CD4-positive, alpha-beta T cell treated with Interleukin-17A for 1 hour (primary cell): ENCODE results near the gene TCF19.
"Not testable (repeated sequence)": the region's sequence is repeated elsewhere in the genome, so short reads cannot be mapped to it uniquely, and the experiment has no call there.

Experiments used
- DNase-seq: peaks from one replicate; pipeline ENCODE4 v3.0.0-alpha.2; 2020

TCF19 gene

DNA sequence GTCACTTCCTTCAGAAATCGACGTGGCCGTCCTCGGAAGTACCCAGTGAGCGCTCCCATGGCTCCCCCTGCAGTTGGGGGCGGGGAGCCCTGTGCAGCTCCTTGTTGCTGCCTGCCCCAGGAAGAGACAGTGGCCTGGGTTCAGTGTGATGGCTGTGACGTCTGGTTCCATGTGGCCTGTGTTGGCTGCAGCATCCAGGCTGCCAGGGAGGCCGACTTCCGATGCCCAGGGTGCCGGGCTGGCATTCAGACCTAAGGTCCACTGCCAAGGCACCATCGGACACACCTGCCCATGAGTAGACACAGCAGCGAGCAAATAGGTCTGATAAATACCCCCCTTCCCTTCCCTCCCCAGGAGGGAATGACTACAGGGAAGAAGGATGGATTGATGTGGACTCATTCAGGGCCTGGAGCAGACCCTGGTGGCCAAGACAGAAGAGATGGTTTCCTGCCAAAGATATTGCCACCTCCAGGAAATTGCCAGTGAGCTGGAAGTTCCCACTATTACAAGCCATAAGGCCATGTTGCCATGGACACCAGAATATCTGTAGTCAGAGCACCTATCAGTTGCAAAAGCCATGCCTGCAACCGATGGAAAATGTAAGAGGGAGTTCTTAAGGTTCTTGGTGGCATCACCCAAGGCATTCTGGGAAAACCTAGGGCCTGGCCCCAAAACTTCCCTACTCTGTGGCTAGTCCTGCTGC, 4.2 kb downstream of the TCF19 start:
- DNase-seq: no peak

DNA sequence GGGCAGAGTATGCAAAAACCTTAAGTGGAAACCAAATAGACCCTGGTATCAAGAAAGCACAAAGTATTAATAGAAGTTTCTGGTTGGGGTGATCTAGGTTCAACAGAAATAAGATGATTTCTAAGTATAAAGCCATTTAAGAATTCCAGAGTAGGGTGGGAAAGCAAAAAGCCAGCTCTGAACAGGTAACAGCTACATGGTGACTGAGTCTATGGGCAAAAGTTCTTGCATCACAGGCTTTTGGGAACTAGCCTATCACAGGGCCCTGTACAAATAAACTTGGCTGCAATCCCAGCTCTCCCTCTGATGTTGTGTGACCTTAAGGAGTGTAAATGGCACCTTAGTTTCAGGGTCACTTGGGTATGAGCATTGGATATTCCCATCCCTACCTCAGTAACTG, 5.5 kb downstream of the TCF19 start:
- no peak for DNase-seq

DNA sequence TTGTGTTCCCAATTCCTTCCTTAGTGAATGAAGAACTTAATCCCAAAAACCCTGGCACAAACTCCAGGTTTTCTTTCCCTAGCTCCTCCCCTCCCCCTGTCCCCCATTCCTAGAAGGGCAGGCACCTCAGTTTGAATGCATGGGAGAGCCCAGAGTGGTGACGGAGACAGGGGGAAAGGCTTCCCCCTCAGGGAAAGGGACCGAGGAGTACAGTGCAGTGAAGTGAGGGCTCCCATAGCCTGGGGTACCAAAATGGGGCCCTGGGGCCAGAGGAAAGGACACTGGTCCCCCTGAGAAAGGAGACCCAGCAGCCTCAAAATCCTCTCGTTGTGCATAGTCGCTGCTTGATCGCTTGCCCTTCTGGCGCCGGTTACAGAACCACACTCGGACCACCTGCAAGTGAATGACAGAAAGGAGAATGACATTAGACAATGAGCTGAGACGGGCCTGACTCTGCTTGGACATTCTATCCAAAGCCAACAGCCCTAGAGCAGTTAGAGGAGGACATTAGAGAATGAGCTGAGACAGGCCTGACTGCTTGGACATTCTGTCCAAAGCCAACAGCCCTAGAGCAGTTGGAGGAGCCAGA, 6.2 kb downstream of the TCF19 start:
- DNase-seq: not testable (repeated sequence)

DNA sequence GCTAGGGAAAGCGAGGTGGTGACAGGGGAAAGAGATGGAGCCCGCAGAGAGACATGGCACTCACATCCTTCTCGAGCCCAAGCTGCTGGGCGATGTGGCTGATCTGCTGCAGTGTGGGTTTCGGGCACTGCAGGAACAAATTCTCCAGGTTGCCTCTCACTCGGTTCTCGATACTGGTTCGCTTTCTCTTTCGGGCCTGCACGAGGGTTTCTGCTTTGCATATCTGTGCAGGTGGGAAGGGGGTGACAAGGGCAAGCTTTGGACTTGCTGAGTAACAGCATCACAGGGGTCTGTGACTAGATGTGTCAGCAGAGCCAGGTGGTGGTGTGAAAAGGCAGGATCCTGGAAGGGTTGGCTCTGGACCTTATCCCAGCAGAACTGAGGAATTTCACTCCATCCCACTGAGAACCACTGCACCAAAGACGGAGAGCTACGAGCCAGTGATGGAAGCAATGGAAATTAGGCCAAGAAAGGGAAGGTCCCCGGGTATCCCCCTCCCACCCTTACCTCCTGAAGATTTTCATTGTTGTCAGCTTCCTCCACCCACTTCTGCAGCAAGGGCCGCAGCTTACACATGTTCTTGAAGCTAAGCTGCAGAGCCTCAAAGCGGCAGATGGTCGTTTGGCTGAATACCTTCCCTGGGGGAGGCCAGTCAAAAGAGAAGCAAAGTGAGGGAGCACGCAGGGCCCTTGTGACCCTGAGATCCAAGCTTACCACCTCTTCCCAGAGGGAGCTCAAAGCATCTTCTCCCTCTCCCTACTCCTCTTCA, 6.9 kb downstream of the TCF19 start:
- DNase-seq: not testable (repeated sequence)

DNA sequence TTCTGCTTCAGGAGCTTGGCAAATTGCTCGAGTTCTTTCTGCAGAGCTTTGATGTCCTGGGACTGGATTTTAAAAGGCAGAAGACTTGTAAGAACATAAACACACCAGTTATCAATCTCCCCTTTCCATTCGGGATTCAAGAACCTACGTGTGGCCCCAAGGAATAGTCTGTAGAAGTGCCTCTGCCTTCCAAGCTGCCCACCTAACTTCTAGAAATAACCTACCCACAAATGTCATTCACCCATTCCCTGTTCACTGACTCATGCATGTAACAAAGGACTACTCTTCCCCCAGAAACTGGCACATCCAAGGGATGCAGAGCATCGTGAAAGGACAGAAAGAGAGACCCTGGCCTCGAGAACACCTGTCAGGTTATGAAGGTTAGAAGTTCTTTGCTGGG, 7.6 kb downstream of the TCF19 start:
- DNase-seq: no peak

DNA sequence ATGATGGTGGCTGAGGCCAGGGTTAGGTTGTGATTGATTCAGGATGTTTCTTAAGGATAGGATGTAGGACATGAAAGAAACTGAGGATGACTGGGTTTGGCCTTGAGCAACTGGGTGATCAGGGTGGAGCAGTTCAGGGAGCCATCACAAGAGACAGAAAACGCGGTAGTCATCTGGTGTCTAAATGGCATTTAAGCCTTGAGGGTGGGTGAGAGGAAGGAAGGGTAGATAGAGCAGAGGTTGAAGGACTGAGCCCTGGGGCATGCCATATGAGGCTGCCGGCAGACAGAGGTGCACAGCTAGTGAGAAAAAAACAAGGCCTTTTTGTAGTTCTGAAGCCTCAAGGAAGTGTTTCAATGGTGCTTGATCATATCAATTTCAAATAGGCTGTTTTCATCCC, 10.2 kb downstream of the TCF19 start:
- DNase-seq: no peak

DNA sequence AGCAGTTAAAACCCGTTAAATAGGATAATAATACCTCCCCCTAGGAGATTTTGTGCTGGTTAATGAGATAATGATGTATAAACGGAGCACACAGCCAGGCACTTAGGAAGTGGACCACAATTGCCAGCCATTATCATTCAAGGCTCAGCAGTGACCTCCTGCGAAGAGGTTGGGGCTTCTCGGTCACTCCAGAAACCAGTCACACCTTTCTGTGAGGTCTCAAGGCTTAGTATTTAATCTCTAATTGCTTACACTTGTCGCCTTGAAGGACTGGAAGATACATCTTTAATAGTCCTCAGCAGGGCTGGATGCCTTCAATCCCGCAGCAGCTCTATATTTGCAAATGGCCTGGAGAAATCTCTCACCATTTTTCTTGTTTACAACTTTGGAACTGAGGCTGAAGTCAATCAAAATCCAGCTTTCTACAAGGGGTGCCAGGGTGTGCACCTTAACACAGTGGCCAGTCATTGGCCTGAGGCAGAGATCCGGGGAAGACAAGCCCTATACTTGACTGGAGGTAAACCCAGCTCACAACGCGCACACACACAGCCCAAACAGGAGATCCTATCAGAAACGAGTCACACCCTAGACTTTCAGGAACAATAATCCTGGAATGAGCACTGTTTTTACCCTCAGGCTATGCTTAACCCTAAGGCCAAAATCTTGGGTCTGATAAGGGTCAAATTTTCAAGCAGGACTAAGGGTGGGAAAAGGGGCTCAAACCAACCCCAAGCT, 10.9 kb downstream of the TCF19 start:
- no peak for DNase-seq

DNA sequence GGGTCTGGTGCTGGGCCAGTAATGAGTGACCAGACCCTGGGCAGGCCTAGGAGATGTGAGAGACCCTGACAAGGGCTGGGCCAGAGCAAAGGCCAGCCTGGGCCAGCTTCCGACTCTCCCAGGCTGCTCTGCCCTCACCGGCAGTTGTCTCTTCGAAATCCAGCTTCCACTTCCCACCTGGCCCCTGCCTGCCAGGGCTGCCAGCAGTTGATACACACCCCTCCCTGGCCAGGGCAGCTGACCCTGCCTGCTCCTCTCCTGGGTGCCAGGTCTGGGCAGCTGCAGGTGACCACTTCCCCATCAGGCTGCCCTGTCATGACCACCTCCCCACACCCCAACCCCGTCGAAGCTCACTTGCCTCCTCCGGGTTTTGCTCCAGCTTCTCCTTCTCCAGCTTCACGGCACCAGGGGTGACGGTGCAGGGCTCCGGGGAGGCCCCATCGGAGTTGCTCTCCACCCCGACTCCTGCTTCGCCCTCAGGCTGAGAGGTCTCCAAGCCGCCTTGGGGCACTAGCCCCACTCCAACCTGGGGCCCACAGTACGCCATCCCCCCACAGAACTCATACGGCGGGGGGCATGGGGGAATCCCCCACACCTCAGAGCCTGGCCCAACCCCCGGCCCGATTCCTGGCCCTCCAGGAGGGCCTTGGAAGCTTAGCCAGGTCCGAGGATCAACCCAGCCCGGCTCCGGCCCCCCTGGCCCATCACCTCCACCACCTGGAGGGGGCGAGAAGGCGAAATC, 11.6 kb downstream of the TCF19 start:
- DNase-seq: not testable (repeated sequence)

DNA sequence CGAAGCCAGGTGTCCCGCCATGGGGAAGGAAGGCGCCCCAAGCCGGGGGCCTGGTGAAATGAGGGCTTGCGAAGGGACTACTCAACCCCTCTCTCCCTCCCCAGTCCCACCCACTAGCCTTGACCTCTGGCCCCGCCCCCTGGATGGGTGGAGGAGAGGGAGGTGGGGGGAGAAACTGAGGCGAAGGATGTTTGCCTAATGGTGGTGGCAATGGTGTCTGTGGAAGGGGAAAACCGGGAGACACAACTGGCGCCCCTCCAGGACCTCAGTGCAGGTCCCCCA, 12.2 kb downstream of the TCF19 start, which contains the start of gene POU5F1:
Gene POU5F1, minus strand, starts transcription at position 83 of the 282 bp plus-strand sequence. Its CDS starts 62 bp downstream, at position 21.
- no peak for DNase-seq

DNA sequence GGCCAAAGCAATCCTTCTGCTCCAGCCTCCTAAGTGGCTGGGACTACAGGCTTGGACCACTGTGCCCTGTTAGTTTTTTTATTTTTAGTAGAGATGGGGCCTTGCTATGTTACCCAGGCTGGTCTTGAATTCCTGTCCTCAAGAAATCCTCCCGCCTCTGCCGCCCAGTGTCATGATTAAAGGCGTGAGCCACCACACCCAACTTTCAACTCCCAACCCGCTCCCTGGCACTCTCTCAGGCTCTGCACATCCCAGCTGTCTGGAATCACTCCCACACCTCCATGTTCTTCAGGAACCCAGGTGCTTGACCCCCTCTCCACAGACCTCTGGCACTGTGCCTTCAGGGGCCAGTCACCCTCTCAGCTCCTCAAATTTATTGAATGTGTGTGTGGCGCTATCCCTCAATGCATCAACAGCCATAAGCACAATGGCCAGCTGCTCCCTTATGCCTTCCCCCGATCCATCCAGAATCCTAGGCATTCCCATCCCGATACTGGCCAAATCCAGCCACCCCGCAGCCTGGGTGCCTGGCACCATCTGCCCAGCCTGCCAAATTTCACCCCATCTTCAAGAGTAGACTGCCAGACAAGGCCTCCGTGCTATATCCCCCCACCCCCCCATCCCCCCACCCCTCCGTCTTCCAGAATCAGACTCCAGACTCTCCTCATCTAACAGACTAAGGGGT, 12.7 kb downstream of the TCF19 start:
- no peak for DNase-seq

DNA sequence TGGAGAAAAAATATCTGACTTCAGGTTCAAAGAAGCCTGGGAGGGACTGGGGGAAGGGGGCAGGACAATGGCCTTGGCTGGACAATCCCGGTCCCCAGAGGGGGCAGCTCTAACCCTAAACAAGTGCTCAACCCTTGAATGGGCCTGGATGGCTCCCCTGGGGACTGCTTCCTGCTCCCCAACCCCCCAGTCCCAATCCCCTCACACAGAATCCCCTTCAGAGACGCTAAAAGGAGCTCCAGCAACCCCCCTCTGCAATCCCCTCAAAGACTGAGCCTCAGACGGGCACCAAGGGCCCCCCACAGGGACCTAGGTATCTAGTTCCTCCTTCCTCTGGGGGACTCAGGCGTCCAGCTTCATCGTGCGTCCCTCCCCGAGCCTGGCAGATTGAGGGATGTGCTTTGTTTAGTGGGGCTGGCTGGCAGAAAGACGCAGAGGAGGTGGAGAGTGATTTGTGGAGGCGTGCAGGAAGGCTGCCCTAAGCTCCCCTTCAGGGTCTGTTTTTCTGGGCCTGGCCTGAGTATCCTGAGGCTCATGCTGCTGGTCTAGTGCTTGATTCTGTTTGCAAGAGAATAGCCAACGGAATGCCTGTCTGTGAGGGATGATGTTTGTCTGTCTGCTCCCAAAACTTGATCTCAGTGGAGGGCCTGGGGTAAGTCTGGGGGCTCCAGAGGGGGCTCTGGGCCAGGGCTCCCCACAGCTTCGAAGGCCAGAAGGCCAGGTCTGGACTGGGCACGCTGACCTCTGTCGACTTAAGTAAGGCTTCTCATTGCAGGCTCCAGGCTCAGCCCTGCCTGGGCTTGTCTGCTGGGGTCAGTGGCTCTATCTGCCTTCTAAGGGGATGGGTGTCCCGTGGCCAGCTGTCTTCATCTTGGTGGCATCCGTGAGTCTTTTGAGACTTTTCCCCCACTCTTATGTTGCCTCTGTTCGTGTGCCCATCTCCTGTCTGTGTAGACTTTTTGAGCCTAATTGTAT, 13.8 kb downstream of the TCF19 start:
- DNase-seq: no peak

DNA sequence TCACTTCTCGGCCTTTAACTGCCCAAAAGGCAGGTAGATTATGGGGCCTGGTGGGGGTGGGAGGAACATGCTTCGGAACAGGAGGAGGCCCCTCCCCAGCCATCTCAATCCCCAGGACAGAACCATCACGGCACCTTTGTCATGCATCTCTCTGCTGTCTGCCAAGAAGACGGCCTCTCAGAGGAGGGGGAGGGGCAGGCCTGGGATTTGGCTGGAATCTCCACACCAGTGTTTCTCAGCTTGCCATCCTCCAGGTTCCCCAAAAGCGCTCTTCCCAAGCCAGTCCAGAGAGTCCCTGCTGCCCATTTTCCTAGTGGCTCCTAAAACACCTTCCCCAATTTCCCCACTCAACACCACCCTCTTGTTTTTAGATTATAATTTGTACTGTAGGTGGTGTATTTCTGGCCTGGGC, 14.6 kb downstream of the TCF19 start:
- no peak for DNase-seq

DNA sequence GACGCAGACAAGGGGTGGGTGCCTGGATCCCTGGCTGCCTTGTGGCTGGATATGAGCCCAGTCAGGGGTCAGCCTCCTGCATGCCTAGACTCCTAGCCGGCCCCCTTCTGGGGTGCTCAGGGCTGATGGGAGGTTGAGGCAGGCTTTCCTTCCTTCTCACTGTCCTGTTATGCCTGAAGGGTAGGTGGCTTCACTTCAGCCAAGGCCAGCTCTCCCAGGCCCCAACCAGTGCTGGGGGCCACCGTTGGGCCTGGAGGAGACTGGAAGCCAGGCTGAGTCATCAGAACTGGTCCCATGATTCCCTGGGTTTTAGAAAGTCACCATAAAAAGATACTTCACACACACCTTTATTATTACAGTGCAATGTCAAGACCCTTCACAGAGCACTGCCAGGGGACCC, 15.0 kb downstream of the TCF19 start:
- DNase-seq: no peak

DNA sequence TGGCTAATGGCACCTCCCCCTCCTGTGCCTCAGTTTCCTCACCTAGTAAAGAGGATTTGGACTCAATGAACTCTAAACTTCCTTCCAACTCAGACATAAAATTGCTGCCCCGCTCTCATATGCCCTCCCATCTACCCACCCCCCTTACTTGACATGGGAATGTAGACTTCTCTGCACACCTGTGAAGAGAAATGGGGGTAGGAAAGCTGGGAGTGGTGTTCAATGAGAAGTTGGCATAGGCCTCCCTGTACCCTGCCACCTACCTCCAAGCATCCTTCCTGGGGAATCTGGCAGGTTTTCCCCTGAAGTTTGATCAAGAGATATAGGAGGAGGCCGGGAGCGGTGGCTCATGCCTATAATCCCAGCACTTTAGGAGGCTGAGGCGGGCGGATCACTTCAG, 16.0 kb downstream of the TCF19 start:
- no peak for DNase-seq

DNA sequence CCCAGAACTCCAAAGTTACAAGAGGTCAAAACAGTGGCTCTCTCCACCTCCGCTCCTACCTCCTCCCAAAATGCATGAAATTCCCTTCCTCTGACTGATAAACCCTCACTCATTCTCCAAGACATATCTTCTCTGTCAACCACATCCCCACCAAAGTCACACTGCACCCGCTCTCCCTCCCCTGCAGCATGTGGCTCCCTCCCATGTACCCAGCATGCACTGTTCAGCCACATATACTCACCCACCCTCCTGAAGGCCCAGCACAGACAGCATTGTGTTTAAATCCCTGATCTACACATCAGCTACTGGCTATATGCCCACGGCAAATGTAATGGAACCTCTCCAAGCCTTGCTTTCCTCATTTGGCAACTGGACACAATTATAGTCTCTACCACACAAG, 17.6 kb downstream of the TCF19 start:
- DNase-seq: no peak

DNA sequence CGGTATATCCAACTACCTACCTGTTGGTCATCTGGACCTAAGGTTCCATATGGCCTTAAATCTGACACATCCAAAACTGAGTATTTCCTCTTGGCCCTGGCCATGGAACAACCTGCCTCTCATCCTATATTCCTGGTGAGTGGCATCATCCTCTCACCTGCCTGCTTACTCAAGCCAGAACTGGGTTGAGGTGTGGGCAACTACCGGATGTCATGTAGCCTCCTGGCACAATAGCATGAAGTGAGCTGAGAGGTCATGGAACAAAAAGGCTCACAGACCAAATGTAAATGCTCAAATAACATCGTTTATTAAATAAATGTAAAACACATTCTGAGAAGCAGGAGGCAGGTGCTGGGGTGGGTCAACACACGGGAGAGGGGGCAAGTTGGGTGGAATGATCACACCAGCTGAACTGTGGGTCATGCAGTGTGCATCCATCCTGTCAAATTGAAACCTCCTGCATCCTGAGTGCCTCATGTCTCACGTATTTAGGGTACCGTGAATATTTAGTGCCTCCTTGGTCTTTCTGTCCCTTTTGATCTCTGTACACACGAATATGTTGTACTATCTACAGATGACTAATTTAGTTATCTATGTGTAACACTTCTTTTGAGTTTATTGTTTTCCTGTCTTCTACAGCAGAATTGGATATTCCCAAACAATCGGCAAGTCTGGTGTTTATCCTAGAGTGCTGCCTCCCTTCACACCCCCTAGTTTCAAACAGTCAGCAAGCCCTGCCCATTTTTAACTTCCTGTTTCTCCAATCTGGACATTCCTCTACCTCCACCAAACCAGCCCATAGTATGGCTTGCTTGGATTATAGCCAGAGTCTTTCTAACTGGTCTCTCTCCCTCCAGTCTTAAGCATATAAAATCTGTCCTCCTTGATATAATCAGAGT, 20.0 kb downstream of the TCF19 start:
- no peak for DNase-seq

DNA sequence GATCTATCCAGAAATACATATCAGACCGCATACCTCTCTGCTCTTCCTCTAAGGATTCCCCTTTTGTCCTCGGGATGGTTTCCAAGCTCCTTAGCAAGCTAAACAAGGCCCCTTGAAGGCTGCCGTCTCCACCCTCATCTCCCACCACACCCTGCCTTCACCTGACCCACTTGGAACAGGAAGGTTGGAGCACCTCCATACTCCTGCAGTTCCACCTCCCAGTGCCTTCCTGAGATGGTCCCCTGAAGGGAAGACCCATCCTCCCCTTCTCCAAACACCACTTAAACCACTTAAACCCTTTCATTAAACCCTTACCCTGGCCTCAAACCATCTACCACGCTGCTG, 20.6 kb downstream of the TCF19 start:
- no peak for DNase-seq

DNA sequence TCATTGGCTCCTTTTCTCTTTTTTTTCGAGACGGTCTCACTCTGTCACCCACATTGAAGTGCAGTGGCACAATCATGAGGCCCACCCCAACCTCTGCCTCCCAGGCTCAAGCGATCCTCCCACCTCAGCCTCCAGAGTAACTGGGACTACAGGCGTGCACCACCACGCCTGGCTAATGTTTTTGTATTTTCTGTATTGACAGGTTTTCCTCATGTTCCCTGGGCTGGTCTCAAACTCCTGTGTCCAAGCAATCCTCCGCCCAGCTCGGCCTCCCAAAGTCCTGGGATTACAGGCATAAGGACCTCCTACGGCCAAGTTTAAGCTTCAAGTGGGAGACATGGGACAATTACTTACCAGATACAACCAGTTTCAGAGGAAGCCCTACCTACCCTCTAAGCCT, 21.5 kb downstream of the TCF19 start:
- no peak for DNase-seq

DNA sequence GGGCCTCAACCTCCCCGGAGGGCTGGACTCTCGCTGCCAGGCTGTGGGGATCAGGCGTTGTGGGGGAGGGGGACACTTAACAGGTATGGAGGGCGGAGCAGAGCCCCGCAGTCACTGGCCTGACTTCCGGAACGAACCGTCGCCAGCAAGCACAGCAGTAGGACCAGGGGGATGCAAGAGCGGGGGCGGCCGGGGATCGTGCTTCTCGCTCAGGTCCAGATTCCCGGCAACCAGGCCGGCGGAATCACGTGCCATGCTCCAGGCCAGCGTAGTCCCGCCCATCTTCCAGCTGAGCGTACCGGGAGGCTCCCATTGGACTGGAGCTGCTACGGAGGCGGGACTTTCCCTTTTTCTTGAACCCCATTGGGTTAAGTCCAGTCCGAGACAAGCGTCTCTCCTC, 22.1 kb downstream of the TCF19 start:
- DNase-seq: peak; percentile 84

DNA sequence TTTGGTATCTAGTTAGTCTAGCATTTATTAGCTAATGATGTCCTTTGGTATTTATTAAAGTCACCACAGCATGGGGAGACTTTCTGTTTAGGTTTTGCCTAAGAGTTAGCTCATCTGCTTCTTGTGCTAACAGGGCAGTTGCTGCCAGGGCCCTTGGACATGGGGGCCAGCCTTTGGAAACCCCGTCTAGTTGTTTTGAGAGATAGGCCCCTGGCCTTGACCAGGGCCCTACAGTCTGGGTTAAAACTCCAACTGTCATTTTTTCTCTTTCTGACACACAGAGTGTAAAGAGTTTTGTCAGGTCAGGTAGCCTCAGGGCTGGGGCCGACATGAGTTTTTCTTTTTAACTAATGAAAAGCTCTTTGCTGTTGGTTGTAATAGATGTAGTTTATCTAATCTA, 24.9 kb downstream of the TCF19 start:
- not testable (repeated sequence) for DNase-seq
